ENCODE data around the gene WNT4.

- TF ChIP-seq POLR2A (IDR thresholded peaks at IDR 0.05) (no peak), CTCF (IDR thresholded peaks at IDR 0.05) (no peak)
Measured at GRCh38 chr1:22189619-22190018, 46.7 kb upstream of the WNT4 start.

Data from prostate gland (tissue), 2 donors.